OCI-LY1 (cell line): Measurements from ENCODE around the gene GFER.

Source experiments
- H2AFZ ChIP-seq: fragments of 200-600 bp; sonication (generic), shearing (Covaris generic); 2 replicates; pipeline ENCODE4 v1.6.0; 2014; ENCODE audit warnings: antibody characterized with exemption, mild to moderate bottlenecking, low read length
- H3F3A ChIP-seq: fragments of 200-600 bp; sonication (generic), shearing (Covaris generic); 2 replicates; pipeline ENCODE4 v1.6.0; 2014; ENCODE audit warnings: mild to moderate bottlenecking, antibody characterized with exemption, low read length, moderate library complexity; ENCODE audit not compliant: insufficient read depth
- H3K27ac ChIP-seq: fragments of 200-600 bp; sonication (generic); 2 replicates; pipeline ENCODE4 v1.5.1; 2014; ENCODE audit warnings: low read length, mixed run types, mild to moderate bottlenecking, low read depth; ENCODE audit not compliant: poor library complexity, severe bottlenecking
- H3K27me3 ChIP-seq: fragments of 200-600 bp; sonication (generic); 2 replicates; pipeline ENCODE4 v1.6.0; 2014; ENCODE audit warnings: antibody characterized with exemption, mild to moderate bottlenecking, low read length, moderate library complexity; ENCODE audit not compliant: insufficient read depth
- H3K36me3 ChIP-seq: fragments of 200-600 bp; sonication (generic); 2 replicates; pipeline ENCODE4 v1.6.1; 2014; ENCODE audit warnings: mild to moderate bottlenecking, antibody characterized with exemption, low read length, moderate library complexity, mixed read lengths; ENCODE audit not compliant: insufficient read depth
- H3K4me1 ChIP-seq: fragments of 200-600 bp; sonication (generic); 2 replicates; pipeline ENCODE4 v1.5.1; 2014; ENCODE audit warnings: mild to moderate bottlenecking, low read length, moderate library complexity; ENCODE audit not compliant: insufficient read depth, severe bottlenecking
- H3K4me2 ChIP-seq: fragments of 200-600 bp; sonication (generic), shearing (Covaris generic); 2 replicates; pipeline ENCODE4 v1.6.1; 2014; ENCODE audit warnings: low read length
- H3K4me3 ChIP-seq: fragments of 200-600 bp; sonication (generic); 2 replicates; pipeline ENCODE4 v1.5.1; 2014; ENCODE audit warnings: low read length, low read depth, mild to moderate bottlenecking, mixed read lengths; ENCODE audit not compliant: poor library complexity, severe bottlenecking
- H3K79me2 ChIP-seq: fragments of 200-600 bp; shearing (Covaris generic); 2 replicates; pipeline ENCODE4 v1.6.1; 2016; ENCODE audit warnings: mixed run types, low read length, mixed read lengths; ENCODE audit not compliant: insufficient read depth
- H3K9ac ChIP-seq: fragments of 200-600 bp; sonication (generic), shearing (Covaris generic); 2 replicates; pipeline ENCODE4 v1.6.1; 2014; ENCODE audit warnings: mild to moderate bottlenecking, low read length, mixed read lengths
- H3K9me2 ChIP-seq: fragments of 200-600 bp; sonication (generic), shearing (Covaris generic); 2 replicates; pipeline ENCODE4 v1.6.1; 2014; ENCODE audit warnings: low read depth, mild to moderate bottlenecking, low read length, mixed read lengths
- H3K9me3 ChIP-seq: fragments of 200-600 bp; shearing (Covaris generic); 2 replicates; pipeline ENCODE4 v1.6.1; 2014; ENCODE audit warnings: low read length, mixed read lengths
- H4K20me1 ChIP-seq: fragments of 200-600 bp; sonication (generic), shearing (Covaris generic); 2 replicates; pipeline ENCODE4 v1.6.0; 2016; ENCODE audit warnings: mild to moderate bottlenecking, low read length; ENCODE audit not compliant: insufficient read depth
- EZH2 ChIP-seq: fragments of 200-600 bp; sonication (generic), shearing (Covaris generic); IDR thresholded peaks from 2 replicates; pipeline ENCODE4 v1.8.0; 2017; ENCODE audit warnings: borderline replicate concordance, mixed run types, mild to moderate bottlenecking, antibody characterized with exemption, low read length, moderate library complexity, mixed read lengths
- TF ChIP-seq, protein P1 (sequence below): fragments of 200-600 bp; sonication (generic), shearing (Covaris generic); IDR thresholded peaks from 2 replicates; pipeline ENCODE4 v1.5.1; 2017; ENCODE audit warnings: mild to moderate bottlenecking, antibody characterized with exemption, low read length, moderate library complexity, mixed read lengths

Gene GFER

GRCh38 chr16:1973461-1974156 is 10.4 kb upstream of the GFER start:
- Histone ChIP-seq H4K20me1 (no peaks in the 10 kb centered on the region), H3F3A (no peaks in the 10 kb centered on the region), H3K79me2 (peaks cover 4% of the 10 kb centered on the region; the same call in 1 of the 2 replicates), H3K9me3 (no peaks in the 10 kb centered on the region), H3K9ac (no peak overlapping the region; the same call in 1 of the 2 replicates), H3K4me1 (peaks cover 27% of the 10 kb centered on the region), H3K27ac (no peak overlapping the region), H3K4me3 (peak overlapping the region; percentile 95), H3K27me3 (no peaks in the 10 kb centered on the region), H3K36me3 (peaks cover 46% of the 10 kb centered on the region), H3K4me2 (peak overlapping the region; percentile 86), H2AFZ (no peak overlapping the region), H3K9me2 (no peaks in the 10 kb centered on the region)
- TF ChIP-seq, protein P1, sequence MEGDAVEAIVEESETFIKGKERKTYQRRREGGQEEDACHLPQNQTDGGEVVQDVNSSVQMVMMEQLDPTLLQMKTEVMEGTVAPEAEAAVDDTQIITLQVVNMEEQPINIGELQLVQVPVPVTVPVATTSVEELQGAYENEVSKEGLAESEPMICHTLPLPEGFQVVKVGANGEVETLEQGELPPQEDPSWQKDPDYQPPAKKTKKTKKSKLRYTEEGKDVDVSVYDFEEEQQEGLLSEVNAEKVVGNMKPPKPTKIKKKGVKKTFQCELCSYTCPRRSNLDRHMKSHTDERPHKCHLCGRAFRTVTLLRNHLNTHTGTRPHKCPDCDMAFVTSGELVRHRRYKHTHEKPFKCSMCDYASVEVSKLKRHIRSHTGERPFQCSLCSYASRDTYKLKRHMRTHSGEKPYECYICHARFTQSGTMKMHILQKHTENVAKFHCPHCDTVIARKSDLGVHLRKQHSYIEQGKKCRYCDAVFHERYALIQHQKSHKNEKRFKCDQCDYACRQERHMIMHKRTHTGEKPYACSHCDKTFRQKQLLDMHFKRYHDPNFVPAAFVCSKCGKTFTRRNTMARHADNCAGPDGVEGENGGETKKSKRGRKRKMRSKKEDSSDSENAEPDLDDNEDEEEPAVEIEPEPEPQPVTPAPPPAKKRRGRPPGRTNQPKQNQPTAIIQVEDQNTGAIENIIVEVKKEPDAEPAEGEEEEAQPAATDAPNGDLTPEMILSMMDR: no peak
- no peak for TF ChIP-seq EZH2

- peaks cover 30% of the 10 kb centered on the region for H3K4me1 ChIP-seq
- peaks cover 49% of the 10 kb centered on the region for H3K36me3 ChIP-seq
- no peak overlapping the region for H3K4me2 ChIP-seq
- no peak overlapping the region for H3K4me3 ChIP-seq
- no peaks in the 10 kb centered on the region for H3K9me2 ChIP-seq
- H3K9me3 ChIP-seq: no peaks in the 10 kb centered on the region
- peaks cover 4% of the 10 kb centered on the region; the same call in 1 of the 2 replicates for H3K79me2 ChIP-seq
- H3K27ac ChIP-seq: no peak overlapping the region
- TF ChIP-seq, protein P1: no peak
- no peak for TF ChIP-seq EZH2
- no peak overlapping the region for H2AFZ ChIP-seq
- H3K27me3 ChIP-seq: no peaks in the 10 kb centered on the region
- no peak overlapping the region for H3K9ac ChIP-seq
- H3F3A ChIP-seq: no peaks in the 10 kb centered on the region
- H4K20me1 ChIP-seq: no peaks in the 10 kb centered on the region
Measured at GRCh38 chr16:1974157-1975070, 9.6 kb upstream of the GFER start.

DNA sequence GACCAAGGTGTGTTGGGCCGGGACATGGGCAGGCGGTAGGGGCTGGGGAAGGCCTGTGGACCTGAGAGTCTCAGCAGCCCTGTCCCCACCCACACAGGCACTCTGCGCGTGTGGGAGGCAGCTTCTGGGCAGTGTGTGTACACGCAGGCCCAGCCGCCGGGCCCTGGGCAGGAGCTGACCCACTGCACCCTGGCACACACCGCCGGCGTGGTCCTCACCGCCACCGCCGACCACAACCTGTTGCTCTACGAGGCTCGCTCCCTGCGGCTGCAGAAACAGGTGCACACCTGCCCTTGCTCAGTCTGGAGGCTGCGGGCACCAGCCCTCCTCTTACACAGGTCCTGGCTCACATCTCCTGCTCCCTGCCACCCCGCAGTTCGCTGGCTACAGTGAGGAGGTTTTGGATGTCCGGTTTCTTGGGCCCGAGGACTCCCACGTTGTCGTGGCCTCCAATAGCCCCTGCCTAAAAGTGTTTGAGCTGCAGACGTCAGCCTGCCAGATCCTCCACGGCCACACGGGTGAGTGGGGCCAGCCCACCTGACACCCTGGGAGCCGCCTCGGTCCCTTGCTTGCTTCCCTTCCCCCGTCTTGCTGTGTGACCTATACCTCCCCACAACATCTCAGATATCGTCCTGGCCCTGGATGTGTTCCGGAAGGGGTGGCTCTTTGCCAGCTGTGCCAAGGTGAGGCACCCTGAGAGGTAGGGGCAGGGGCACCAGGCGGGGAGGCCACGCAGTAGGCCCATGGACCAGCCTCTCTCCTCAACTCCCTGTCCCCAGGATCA is 8.4 kb upstream of the GFER start:
- H3K36me3 ChIP-seq: peaks cover 49% of the 10 kb centered on the region
- H3K9ac ChIP-seq: no peak overlapping the region
- no peaks in the 10 kb centered on the region; the same call in 1 of the 2 replicates for H3K27me3 ChIP-seq
- no peaks in the 10 kb centered on the region for H3K9me3 ChIP-seq
- H3K4me2 ChIP-seq: no peak overlapping the region
- no peak overlapping the region for H3K4me3 ChIP-seq
- no peaks in the 10 kb centered on the region for H4K20me1 ChIP-seq
- H3K79me2 ChIP-seq: peaks cover 4% of the 10 kb centered on the region; the same call in 1 of the 2 replicates
- H3K9me2 ChIP-seq: no peaks in the 10 kb centered on the region
- no peak overlapping the region for H2AFZ ChIP-seq
- H3F3A ChIP-seq: no peaks in the 10 kb centered on the region
- H3K27ac ChIP-seq: no peak overlapping the region
- peaks cover 26% of the 10 kb centered on the region for H3K4me1 ChIP-seq
- TF ChIP-seq, protein P1: no peak
- no peak for TF ChIP-seq EZH2
